D721Med (cell line): ENCODE results near the gene EIF4EBP3.

Experiments
- DNase-seq: peaks from one replicate; pipeline ENCODE4 v3.0.0; 2011; ENCODE audit warnings: low spot score; ENCODE audit not compliant: insufficient read length
- FAIRE-seq: peaks from 2 replicates; lab custom pipeline; 2011; peaks lifted over from hg19 to GRCh38; lab: Jason Lieb, UNC
- TF ChIP-seq, protein P1 (sequence below): IDR thresholded peaks from 2 replicates; pipeline ENCODE4 v1.5.1; 2012; ENCODE audit warnings: mild to moderate bottlenecking, control low read depth; ENCODE audit not compliant: insufficient read depth; ENCODE audit errors: missing control alignments

The EIF4EBP3 gene

DNA sequence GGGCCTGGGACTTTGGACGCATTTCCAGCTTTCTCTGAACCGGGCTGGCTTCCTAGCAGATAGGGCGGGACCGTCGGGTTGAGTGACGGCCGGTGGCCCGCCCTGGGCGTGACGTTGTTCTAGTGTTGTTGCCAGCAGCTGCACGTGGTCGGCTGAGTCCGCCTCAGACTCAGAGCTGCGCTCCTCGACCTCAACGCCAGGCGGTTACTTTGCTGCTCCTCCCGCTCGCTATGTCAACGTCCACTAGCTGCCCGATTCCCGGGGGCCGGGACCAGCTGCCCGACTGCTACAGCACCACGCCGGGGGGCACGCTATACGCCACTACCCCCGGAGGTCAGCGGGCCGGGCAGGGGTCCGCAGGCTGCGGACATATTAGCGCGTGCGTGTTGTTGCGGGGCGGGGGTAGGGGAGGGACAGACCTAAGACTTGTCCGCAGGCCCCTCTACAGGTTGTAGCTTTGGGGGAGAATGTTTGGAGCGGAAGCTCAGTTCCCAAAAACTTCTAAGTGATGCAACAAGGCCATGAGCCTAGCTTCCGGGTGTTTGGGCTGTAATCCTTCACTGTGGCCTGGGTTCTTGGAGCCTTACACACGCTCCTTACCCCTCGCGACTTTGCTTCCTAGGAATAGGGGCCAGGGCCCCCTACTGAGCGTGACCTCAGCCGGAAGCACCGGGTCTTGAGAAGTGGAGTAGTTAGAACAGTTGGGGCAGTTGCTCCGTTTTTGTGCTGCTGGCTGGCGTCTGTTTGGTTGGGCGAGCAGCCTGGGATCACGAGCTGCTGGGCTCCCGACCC is at the start of gene EIF4EBP3:
TSS of gene EIF4EBP3 (plus strand) at position 155 of the 792 bp plus-strand sequence. CDS start at position 231, 76 bp downstream.
- no peak for FAIRE-seq

DNA sequence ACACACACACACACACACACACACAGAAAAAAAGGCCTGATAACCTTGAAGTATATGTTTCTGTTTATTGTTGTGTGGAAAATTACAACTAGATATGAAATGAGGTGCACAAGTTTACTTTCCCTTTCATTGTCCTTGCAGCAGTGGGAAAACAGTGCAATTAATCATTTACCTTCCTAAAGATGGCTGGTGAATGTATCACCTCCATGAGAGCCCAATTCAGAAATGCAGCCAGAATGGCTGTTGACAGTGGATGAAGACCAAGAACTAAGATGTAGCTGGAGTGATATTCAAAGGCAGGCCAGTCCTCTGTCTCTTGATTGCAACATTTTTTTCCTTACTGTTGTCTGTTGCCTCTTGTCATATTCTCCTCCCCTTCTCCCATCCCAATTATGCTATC is 49.6 kb upstream of the EIF4EBP3 start:
- FAIRE-seq (no peak), DNase-seq (no peak)
- TF ChIP-seq, protein P1, sequence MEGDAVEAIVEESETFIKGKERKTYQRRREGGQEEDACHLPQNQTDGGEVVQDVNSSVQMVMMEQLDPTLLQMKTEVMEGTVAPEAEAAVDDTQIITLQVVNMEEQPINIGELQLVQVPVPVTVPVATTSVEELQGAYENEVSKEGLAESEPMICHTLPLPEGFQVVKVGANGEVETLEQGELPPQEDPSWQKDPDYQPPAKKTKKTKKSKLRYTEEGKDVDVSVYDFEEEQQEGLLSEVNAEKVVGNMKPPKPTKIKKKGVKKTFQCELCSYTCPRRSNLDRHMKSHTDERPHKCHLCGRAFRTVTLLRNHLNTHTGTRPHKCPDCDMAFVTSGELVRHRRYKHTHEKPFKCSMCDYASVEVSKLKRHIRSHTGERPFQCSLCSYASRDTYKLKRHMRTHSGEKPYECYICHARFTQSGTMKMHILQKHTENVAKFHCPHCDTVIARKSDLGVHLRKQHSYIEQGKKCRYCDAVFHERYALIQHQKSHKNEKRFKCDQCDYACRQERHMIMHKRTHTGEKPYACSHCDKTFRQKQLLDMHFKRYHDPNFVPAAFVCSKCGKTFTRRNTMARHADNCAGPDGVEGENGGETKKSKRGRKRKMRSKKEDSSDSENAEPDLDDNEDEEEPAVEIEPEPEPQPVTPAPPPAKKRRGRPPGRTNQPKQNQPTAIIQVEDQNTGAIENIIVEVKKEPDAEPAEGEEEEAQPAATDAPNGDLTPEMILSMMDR, result no peak

More for the DNA sequence above, at the start of gene EIF4EBP3:
- TF ChIP-seq, protein P1, result no peak
- DNase-seq, result peak; percentile 50

DNA sequence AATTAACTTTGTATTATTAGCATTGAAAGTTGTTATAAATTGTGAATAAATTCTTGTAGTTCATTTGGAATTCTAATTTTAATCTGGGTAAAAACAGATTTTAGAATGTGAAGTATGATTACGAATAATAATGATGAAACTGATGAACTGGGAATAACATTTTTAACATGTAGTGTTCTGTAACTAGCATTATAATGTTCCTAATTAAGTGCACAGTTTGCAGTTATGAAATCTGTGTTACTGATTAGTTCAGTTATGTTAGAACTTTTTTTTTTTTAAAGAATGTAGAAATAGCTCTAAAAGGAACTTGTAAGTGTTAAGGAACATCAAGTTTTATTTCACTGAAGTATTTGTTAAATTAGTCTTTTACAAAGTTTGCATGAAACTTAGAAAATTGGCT is 48.9 kb upstream of the EIF4EBP3 start:
- FAIRE-seq, result no peak
- no peak for DNase-seq
- TF ChIP-seq, protein P1, result no peak

DNA sequence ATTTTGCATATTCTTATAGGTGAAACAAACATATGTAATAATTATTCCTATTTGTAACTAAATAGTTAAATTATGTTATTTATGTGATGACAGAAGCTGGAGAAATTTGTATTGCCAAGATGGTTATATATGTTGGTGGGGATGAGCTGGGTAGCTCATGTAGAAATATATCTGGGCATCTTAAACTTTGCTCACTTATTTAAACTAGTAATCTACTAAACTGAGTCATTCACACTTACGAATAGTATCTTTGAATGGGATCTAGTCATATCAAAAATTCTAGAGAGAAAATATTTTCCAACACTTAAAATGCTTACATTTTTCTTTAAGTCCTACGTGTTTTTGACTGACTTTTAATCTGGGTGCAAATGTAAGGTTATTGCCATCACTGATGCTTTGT is 44.6 kb upstream of the EIF4EBP3 start:
- TF ChIP-seq, protein P1, result no peak
- DNase-seq, result no peak
- FAIRE-seq, result no peak

DNA sequence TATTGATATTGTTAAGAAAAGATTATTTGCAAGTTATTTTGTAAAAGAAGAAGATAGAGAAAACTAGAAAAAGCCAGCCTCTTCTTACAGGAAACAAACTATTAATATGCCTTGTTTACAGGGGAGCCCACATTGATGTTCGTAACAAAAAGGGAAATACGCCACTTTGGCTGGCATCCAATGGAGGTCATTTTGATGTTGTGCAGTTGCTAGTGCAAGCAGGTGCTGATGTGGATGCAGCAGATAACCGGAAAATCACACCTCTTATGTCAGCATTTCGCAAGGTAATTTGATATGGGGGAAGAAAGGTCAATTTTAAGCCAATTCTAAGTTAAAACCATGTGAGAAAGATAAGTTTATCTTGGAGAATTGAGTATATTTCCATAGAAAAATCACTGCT is 37.6 kb upstream of the EIF4EBP3 start:
- FAIRE-seq, result no peak
- TF ChIP-seq, protein P1, result no peak
- DNase-seq, result no peak

DNA sequence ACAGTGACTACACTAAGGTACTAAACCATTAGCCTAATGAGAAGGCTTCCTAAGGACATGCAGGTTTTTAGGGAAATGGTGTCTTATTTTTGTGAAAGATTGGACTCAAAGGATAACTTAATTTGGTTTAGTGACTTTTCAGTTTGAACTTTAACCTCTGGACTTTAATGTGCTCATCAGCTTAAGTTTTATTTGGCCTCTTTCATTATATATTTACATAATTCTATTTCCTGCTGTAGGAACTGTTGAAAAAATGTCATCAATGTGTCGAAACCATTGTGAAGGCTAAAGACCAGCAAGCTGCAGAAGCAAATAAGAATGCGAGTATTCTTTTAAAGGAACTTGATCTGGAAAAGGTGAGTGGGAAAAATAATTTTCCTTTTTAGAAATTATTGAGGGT is 34.3 kb upstream of the EIF4EBP3 start:
- no peak for DNase-seq
- FAIRE-seq, result no peak

More for the DNA sequence above, 34.3 kb upstream of the EIF4EBP3 start:
- TF ChIP-seq, protein P1, result no peak
